Neuronal stem cell (in vitro differentiated cells): ENCODE results near the gene LURAP1L.

ENCODE experiments used
- DNase-seq: peaks from one replicate; pipeline ENCODE4 v3.0.0-alpha.2; 2013; ENCODE audit warnings: low spot score
- H2AFZ ChIP-seq: one replicate; pipeline ENCODE4 v1.6.1; 2013; ENCODE audit warnings: mild to moderate bottlenecking, low read length, inconsistent platforms
- H2AK5ac ChIP-seq: 2 replicates; pipeline ENCODE4 v1.6.1; 2013; ENCODE audit warnings: low read depth, mild to moderate bottlenecking, inconsistent platforms, low read length, moderate library complexity, mixed read lengths
- H2BK120ac ChIP-seq: 2 replicates; pipeline ENCODE4 v1.6.1; 2013; ENCODE audit warnings: low read depth, mild to moderate bottlenecking, inconsistent platforms, low read length, moderate library complexity, mixed read lengths
- H2BK12ac ChIP-seq: one replicate; pipeline ENCODE4 v1.6.1; 2013; ENCODE audit warnings: low read length, inconsistent platforms
- H2BK15ac ChIP-seq: 2 replicates; pipeline ENCODE4 v1.6.1; 2013; ENCODE audit warnings: mild to moderate bottlenecking, low read length, inconsistent platforms, mixed read lengths
- H2BK5ac ChIP-seq: one replicate; pipeline ENCODE4 v1.6.1; 2013; ENCODE audit warnings: inconsistent platforms, mild to moderate bottlenecking, low read length, moderate library complexity
- H3K14ac ChIP-seq: one replicate; pipeline ENCODE4 v1.6.1; 2013; ENCODE audit warnings: low read length, inconsistent platforms
- H3K18ac ChIP-seq: 2 replicates; pipeline ENCODE4 v1.6.1; 2013; ENCODE audit warnings: low read length, inconsistent platforms
- H3K23ac ChIP-seq: 2 replicates; pipeline ENCODE4 v1.6.1; 2013; ENCODE audit warnings: low read depth, mild to moderate bottlenecking, mixed read lengths, low read length, inconsistent platforms; ENCODE audit not compliant: poor library complexity
- H3K27ac ChIP-seq: replicated peaks from 3 replicates; pipeline ENCODE4 v1.5.1; 2013; ENCODE audit warnings: low read length, inconsistent platforms
- H3K27me3 ChIP-seq, 3 experiments: 2 replicates each; pipeline ENCODE4 v1.6.1; 2013; ENCODE audit warnings: low read length in 3 of 3, mild to moderate bottlenecking in 2 of 3, inconsistent platforms in 1 of 3, low read depth in 1 of 3, mixed read lengths in 1 of 3, moderate library complexity in 1 of 3; ENCODE audit not compliant: control insufficient read depth in 3 of 3, insufficient read depth in 3 of 3
- H3K36me3 ChIP-seq, 2 donors: replicated peaks in 1 of 2; 2 replicates each; pipeline ENCODE4 v1.6.1; 2013; ENCODE audit warnings: low read length in 2 of 2; ENCODE audit not compliant: control insufficient read depth in 2 of 2, insufficient read depth in 2 of 2
- H3K4ac ChIP-seq: 2 replicates; pipeline ENCODE4 v1.6.1; 2013; ENCODE audit warnings: inconsistent platforms, mild to moderate bottlenecking, low read length, moderate library complexity
- H3K4me1 ChIP-seq, 2 donors: 1 replicate in 1 of 2; 2 replicates in 1 of 2; pipeline ENCODE4 v1.6.1; 2013; ENCODE audit warnings: low read length in 2 of 2, low read depth in 1 of 2; ENCODE audit not compliant: control insufficient read depth in 2 of 2, insufficient read depth in 1 of 2
- H3K4me2 ChIP-seq: one replicate; pipeline ENCODE4 v1.6.1; 2013; ENCODE audit warnings: mild to moderate bottlenecking, low read length, inconsistent platforms; ENCODE audit not compliant: insufficient read depth, poor library complexity, severe bottlenecking
- H3K4me3 ChIP-seq, 2 donors: 2 replicates each; pipeline ENCODE4 v1.5.1; 2013; ENCODE audit warnings: low read length in 2 of 2, mild to moderate bottlenecking in 2 of 2, inconsistent platforms in 1 of 2, moderate library complexity in 1 of 2
- H3K79me1 ChIP-seq: one replicate; pipeline ENCODE4 v1.6.1; 2013; ENCODE audit warnings: low read depth, mild to moderate bottlenecking, inconsistent platforms, low read length, moderate library complexity
- H3K9ac ChIP-seq: one replicate; pipeline ENCODE4 v1.6.1; 2013; ENCODE audit warnings: mild to moderate bottlenecking, low read depth, low read length, inconsistent platforms; ENCODE audit not compliant: poor library complexity
- H3K9me3 ChIP-seq, 2 donors: replicated peaks in 1 of 2; 2 replicates each; pipeline versions ENCODE3 to v1.6.1; 2013; ENCODE audit warnings: low read length in 2 of 2, mild to moderate bottlenecking in 2 of 2, inconsistent platforms in 1 of 2, low read depth in 1 of 2, mixed read lengths in 1 of 2, moderate library complexity in 1 of 2; ENCODE audit not compliant: control insufficient read depth in 2 of 2, insufficient read depth in 1 of 2
- H4K8ac ChIP-seq: one replicate; pipeline ENCODE4 v1.6.1; 2013; ENCODE audit warnings: low read depth, mild to moderate bottlenecking, inconsistent platforms, low read length, moderate library complexity
- H4K91ac ChIP-seq: one replicate; pipeline ENCODE4 v1.6.1; 2013; ENCODE audit warnings: low read length, low read depth, mild to moderate bottlenecking, inconsistent platforms; ENCODE audit not compliant: poor library complexity
- WGBS, 2 donors: extraction: QIAGEN DNeasy Blood & Tissue Kit; methylation state at CpG; one replicate each; pipeline ENCODE4 v1.1.7; 2013; ENCODE audit warnings: missing lambda C conversion rate in 2 of 2, mixed read lengths in 1 of 2; ENCODE audit not compliant: insufficient read length in 2 of 2, insufficient replicate concordance in 1 of 2; ENCODE audit errors: extremely low coverage in 2 of 2; 5-methylcytosine and 5-hydroxymethylcytosine counted together

LURAP1L gene

GRCh38 chr9:12759761-12760160, 15.1 kb upstream of the LURAP1L start:
- H3K18ac ChIP-seq = no peak overlapping the region
- no peak overlapping the region for H3K9ac ChIP-seq
- no peak overlapping the region for H3K4ac ChIP-seq
- H2BK120ac ChIP-seq = no peak overlapping the region
- no peak overlapping the region for H3K27ac ChIP-seq
- H3K4me3 ChIP-seq = no peak overlapping the region
- H3K9me3 ChIP-seq = no peaks in the 10 kb centered on the region
- H2AFZ ChIP-seq = peak overlapping the region; percentile 69
- no peak for DNase-seq
- no peaks in the 10 kb centered on the region for H3K36me3 ChIP-seq
- no peak overlapping the region for H3K14ac ChIP-seq
- no peaks in the 10 kb centered on the region for H3K4me1 ChIP-seq
- no peaks in the 10 kb centered on the region for H3K27me3 ChIP-seq
- no peaks in the 10 kb centered on the region for H3K79me1 ChIP-seq
- H2BK15ac ChIP-seq = no peak overlapping the region
- no peak overlapping the region for H2AK5ac ChIP-seq
- no peak overlapping the region for H4K91ac ChIP-seq
- H4K8ac ChIP-seq = no peak overlapping the region
- no peak overlapping the region for H2BK5ac ChIP-seq
- H2BK12ac ChIP-seq = no peak overlapping the region
- H3K4me2 ChIP-seq = no peak overlapping the region
- H3K23ac ChIP-seq = no peak overlapping the region
- no CpG with 5 or more reads among the region's 1 CpG for WGBS, 2 donors

DNA sequence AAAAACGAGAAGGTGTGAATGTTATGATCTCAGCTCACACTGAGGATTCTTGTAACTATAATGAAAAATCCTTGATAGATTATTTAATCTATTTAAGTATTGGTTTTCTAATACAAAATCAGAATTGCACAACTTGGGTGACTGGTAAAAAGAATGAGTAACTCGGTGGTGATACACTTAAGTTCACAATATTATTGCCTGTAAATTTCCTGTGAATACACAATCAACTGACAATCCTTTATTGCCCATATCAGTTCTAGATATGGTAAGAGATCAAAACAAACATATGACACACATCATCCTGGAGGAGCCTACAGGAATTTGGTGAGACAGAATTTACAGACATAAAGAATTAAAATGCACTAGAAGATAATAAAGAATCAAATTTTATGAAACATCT, 14.1 kb upstream of the LURAP1L start:
- no peak overlapping the region for H4K8ac ChIP-seq
- no peak overlapping the region for H3K4me3 ChIP-seq
- H3K18ac ChIP-seq = no peak overlapping the region
- H2AK5ac ChIP-seq = no peak overlapping the region
- WGBS, 2 donors = no CpG with 5 or more reads among the region's 2 CpGs
- H2BK12ac ChIP-seq = no peak overlapping the region
- H3K79me1 ChIP-seq = no peaks in the 10 kb centered on the region
- no peak overlapping the region for H3K9ac ChIP-seq
- no peak overlapping the region for H2AFZ ChIP-seq
- no peak overlapping the region for H2BK120ac ChIP-seq
- H3K9me3 ChIP-seq = no peaks in the 10 kb centered on the region
- no peak overlapping the region for H2BK5ac ChIP-seq
- no peak overlapping the region for H3K4ac ChIP-seq
- H3K23ac ChIP-seq = no peak overlapping the region
- H3K36me3 ChIP-seq = no peaks in the 10 kb centered on the region
- no peak overlapping the region for H3K14ac ChIP-seq
- DNase-seq = no peak
- no peak overlapping the region for H4K91ac ChIP-seq
- no peak overlapping the region for H2BK15ac ChIP-seq
- no peaks in the 10 kb centered on the region for H3K4me1 ChIP-seq
- no peak overlapping the region for H3K27ac ChIP-seq
- H3K4me2 ChIP-seq = no peak overlapping the region
- no peaks in the 10 kb centered on the region for H3K27me3 ChIP-seq

GRCh38 chr9:12764150-12764549, 10.7 kb upstream of the LURAP1L start:
- Histone ChIP-seq H3K36me3 (no peaks in the 10 kb centered on the region), H3K27ac (no peak overlapping the region), H2AK5ac (no peak overlapping the region), H3K4me2 (no peak overlapping the region), H2BK5ac (no peak overlapping the region), H3K18ac (no peak overlapping the region), H3K9me3 (no peaks in the 10 kb centered on the region), H3K9ac (no peak overlapping the region), H3K79me1 (no peaks in the 10 kb centered on the region), H3K4ac (no peak overlapping the region), H3K14ac (no peak overlapping the region), H4K8ac (no peak overlapping the region), H2AFZ (no peak overlapping the region), H3K4me1 (no peaks in the 10 kb centered on the region), H2BK12ac (no peak overlapping the region), H3K27me3 (no peaks in the 10 kb centered on the region), H3K23ac (no peak overlapping the region), H3K4me3 (no peak overlapping the region), H2BK15ac (no peak overlapping the region), H4K91ac (no peak overlapping the region), H2BK120ac (no peak overlapping the region)
- DNase-seq = no peak
- WGBS, 2 donors = no CpG with 5 or more reads among the region's 1 CpG

DNA sequence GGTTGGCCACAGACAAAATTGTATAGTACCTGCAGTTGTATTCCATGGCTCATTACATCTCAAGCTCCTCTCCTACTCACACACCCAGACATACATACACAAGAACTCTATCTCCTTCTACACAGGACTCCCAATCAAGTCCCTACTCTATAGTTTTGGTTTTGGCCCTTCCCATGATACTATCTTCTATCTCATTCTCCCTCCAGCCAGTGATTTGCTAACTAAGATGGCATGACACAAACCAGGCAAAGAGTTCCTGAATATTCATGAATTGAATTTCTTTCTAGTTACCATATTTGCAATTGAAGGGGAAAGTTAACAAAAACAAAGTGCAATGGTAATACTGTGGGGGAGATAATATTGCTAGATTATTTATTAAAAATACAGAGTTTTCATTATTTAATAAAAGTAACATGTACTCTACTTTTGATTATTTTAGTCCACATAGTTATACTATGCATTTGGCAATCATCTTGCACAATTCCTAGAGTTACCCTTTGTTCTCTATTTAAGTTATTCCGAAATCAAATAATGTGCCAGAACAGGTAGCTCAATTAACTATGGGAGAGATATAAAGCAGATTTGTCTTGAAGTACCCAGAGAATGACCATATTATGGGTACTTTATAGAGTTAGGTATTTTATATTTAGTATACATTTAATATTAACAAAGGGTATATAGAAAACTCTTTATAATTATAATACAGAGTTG, 9.6 kb upstream of the LURAP1L start:
- no peak overlapping the region for H2BK15ac ChIP-seq
- no peak overlapping the region for H3K23ac ChIP-seq
- no peak overlapping the region for H3K4me3 ChIP-seq
- no peak overlapping the region for H2BK5ac ChIP-seq
- no peak overlapping the region for H3K4ac ChIP-seq
- no peak overlapping the region for H3K14ac ChIP-seq
- no peaks in the 10 kb centered on the region for H3K79me1 ChIP-seq
- no CpG with 5 or more reads among the region's 1 CpG for WGBS, 2 donors
- no peaks in the 10 kb centered on the region for H3K36me3 ChIP-seq
- H3K4me2 ChIP-seq = no peak overlapping the region
- H3K27me3 ChIP-seq = no peaks in the 10 kb centered on the region
- H4K8ac ChIP-seq = no peak overlapping the region
- H2AK5ac ChIP-seq = no peak overlapping the region
- H2AFZ ChIP-seq = no peak overlapping the region
- no peak overlapping the region for H4K91ac ChIP-seq
- H2BK12ac ChIP-seq = no peak overlapping the region
- H3K9me3 ChIP-seq = no peaks in the 10 kb centered on the region
- H3K18ac ChIP-seq = no peak overlapping the region
- H3K4me1 ChIP-seq = no peaks in the 10 kb centered on the region
- no peak overlapping the region for H3K27ac ChIP-seq
- H2BK120ac ChIP-seq = no peak overlapping the region
- no peak for DNase-seq
- no peak overlapping the region for H3K9ac ChIP-seq
